Measurements from ENCODE around the gene TMEM267.

- TF ChIP-seq, protein P1, sequence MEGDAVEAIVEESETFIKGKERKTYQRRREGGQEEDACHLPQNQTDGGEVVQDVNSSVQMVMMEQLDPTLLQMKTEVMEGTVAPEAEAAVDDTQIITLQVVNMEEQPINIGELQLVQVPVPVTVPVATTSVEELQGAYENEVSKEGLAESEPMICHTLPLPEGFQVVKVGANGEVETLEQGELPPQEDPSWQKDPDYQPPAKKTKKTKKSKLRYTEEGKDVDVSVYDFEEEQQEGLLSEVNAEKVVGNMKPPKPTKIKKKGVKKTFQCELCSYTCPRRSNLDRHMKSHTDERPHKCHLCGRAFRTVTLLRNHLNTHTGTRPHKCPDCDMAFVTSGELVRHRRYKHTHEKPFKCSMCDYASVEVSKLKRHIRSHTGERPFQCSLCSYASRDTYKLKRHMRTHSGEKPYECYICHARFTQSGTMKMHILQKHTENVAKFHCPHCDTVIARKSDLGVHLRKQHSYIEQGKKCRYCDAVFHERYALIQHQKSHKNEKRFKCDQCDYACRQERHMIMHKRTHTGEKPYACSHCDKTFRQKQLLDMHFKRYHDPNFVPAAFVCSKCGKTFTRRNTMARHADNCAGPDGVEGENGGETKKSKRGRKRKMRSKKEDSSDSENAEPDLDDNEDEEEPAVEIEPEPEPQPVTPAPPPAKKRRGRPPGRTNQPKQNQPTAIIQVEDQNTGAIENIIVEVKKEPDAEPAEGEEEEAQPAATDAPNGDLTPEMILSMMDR (conservative IDR thresholded peaks at IDR 0.05; ENCODE audit: low read depth, low read length), result peak; percentile 80
- TF ChIP-seq EZH2 (IDR thresholded peaks at IDR 0.05; ENCODE audit: borderline replicate concordance, low read depth, low read length, poor library complexity, severe bottlenecking), result no peak
Measured at GRCh38 chr5:43484106-43484849, 613 bp upstream of the TMEM267 start.

Measured in A673 (cell line).